ENCODE measurements around the gene DCHS2. TPM values are rescaled to one million over a fixed set of nuclear protein-coding genes. Genes with fewer than 3 reads are reported as not detected.

The DCHS2 gene
- total RNA-seq, 4 donors from 2014 or later = 0.53 to 1.5 (median 0.57) TPM; not detected in 1

DNA sequence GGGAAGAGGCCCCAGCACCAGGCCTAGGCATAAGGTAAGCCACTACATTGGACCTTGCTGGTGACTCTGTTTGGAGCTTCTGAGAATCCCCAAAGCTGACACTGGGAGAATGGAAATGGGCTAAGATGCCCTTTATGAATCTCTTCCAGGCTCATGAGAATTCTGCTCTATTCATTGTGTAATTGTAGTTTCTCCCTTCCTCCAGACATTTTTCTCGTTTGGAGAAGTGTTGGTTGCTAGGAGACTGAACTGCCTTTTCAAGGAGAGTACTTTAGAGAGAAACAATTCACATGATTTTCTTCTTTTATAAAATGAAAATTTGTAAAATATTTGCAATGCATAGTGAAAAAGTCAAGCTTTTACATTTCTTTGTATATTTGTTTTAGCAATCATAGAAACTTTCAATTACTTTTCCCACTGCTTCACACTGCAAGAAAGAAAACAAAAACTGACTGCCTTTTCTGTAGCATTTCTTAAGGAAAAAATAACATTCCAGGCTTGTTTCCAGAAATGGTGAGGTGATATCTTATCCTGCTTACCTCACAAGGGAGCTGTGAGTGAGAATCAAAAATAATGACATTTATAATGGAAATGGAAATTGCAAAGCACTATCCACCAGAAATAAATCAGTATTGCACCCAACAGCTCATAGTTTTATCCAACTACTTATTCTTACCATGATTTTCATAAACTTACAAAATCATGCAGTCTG is 24.9 kb upstream of the DCHS2 start:
- intact Hi-C loops (cut with DNase I) = no loop called here
- H3K4me1 ChIP-seq = no peaks in the 10 kb centered on the region
- H3K27me3 ChIP-seq = peaks cover 0 to 6% (median 0%) of the 10 kb centered on the region in 4 donors
- DNase-seq = no peak
- TF ChIP-seq, protein P1, sequence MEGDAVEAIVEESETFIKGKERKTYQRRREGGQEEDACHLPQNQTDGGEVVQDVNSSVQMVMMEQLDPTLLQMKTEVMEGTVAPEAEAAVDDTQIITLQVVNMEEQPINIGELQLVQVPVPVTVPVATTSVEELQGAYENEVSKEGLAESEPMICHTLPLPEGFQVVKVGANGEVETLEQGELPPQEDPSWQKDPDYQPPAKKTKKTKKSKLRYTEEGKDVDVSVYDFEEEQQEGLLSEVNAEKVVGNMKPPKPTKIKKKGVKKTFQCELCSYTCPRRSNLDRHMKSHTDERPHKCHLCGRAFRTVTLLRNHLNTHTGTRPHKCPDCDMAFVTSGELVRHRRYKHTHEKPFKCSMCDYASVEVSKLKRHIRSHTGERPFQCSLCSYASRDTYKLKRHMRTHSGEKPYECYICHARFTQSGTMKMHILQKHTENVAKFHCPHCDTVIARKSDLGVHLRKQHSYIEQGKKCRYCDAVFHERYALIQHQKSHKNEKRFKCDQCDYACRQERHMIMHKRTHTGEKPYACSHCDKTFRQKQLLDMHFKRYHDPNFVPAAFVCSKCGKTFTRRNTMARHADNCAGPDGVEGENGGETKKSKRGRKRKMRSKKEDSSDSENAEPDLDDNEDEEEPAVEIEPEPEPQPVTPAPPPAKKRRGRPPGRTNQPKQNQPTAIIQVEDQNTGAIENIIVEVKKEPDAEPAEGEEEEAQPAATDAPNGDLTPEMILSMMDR (IDR thresholded peaks at IDR 0.05) = no peak
- no peak for TF ChIP-seq POLR2A (IDR thresholded peaks at IDR 0.05)
- no peaks in the 10 kb centered on the region for H3K36me3 ChIP-seq
- H3K4me3 ChIP-seq = no peak overlapping the region
- H3K27ac ChIP-seq = no peak overlapping the region
- H3K9me3 ChIP-seq = no peaks in the 10 kb centered on the region
- 10 to 16% methylated on average over 1 of the region's 1 CpG for WGBS, 2 donors

DNA sequence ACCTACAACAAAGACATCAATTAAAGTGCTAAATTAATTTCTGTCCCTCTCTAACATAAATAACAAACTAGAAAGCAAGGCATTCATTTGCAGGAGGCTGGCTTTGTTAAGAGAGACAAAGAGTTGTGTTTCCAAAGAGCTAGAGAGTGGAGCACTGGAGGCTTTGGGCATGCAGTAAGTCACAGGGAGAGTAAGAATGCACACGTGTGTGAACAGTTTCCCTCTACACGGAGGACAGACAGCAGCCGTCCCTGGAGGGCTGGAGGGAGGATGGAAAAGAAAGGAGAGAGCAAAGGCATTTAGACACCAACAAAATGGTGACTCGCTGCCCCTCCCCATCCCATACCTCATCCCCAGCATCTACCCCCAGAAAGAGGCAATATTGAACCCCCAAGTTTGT is 20.4 kb upstream of the DCHS2 start:
- TF ChIP-seq, protein P1 (IDR thresholded peaks at IDR 0.05) = no peak
- TF ChIP-seq POLR2A (IDR thresholded peaks at IDR 0.05) = no peak
- no peaks in the 10 kb centered on the region for H3K36me3 ChIP-seq
- DNase-seq = no peak
- H3K9me3 ChIP-seq = no peaks in the 10 kb centered on the region
- 54 to 93% methylated on average over 4 of the region's 4 CpGs for WGBS, 2 donors
- H3K27ac ChIP-seq = no peak overlapping the region
- H3K27me3 ChIP-seq = peaks cover 0 to 6% (median 0%) of the 10 kb centered on the region in 4 donors
- peaks cover 0 to 7% (median 0%) of the 10 kb centered on the region in 3 donors for H3K4me1 ChIP-seq
- no peak overlapping the region for H3K4me3 ChIP-seq
- intact Hi-C loops (cut with DNase I) = no loop called here

DNA sequence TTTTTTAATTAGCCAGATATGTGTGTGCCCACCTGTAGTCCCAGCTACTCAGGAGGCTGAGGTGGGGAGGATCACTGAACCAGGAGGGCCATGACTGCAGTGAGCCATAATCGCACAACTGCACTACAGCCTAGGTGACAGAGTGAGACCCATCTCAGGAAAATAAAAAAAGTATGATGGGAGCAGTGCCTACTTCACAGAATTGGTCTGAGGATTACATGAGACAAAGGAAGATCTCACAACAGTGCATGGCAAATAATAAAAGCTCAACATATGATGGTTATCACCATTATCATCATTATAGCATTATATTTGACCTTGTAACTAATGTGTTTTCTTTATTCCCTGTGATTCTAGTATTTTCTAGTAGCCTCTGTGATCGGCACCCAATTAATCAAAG is 19.9 kb upstream of the DCHS2 start:
- intact Hi-C loops (cut with DNase I) = no loop called here
- Histone ChIP-seq H3K9me3 (no peaks in the 10 kb centered on the region), H3K4me1 (peaks cover 0 to 11% (median 0%) of the 10 kb centered on the region in 3 donors), H3K4me3 (no peak overlapping the region), H3K36me3 (no peaks in the 10 kb centered on the region), H3K27me3 (peaks cover 0 to 6% (median 0%) of the 10 kb centered on the region in 4 donors), H3K27ac (no peak overlapping the region)
- DNase-seq = no peak
- TF ChIP-seq, protein P1 (IDR thresholded peaks at IDR 0.05) = no peak
- no peak for TF ChIP-seq POLR2A (IDR thresholded peaks at IDR 0.05)
- 69 to 86% methylated on average over 2 of the region's 2 CpGs for WGBS, 2 donors

DNA sequence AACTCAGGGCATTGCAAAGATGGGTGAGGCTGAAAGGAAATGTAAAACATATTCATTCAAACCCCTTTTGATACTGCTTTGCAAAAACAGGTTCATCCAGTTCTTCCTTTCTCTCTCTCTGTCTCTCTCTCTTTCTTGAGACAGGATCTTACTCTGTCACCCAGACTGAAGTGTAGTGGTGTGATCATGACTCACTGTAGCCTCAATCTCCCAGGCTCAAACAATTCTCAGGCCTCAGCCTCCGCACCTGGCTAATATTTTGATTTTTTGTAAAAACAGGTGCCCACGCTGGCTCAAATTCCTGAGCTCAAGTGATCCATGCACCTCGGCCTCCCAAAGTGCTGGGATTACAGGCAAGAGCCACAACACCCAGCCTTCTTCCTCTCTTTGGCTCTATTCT is 15.6 kb upstream of the DCHS2 start:
- Histone ChIP-seq H3K36me3 (no peaks in the 10 kb centered on the region), H3K9me3 (no peaks in the 10 kb centered on the region), H3K4me1 (peaks cover 0 to 18% (median 0%) of the 10 kb centered on the region in 3 donors), H3K27ac (peak overlapping the region; percentile 60 to 83 (median 69)), H3K4me3 (no peak overlapping the region), H3K27me3 (peaks cover 0 to 1% (median 0%) of the 10 kb centered on the region in 4 donors)
- intact Hi-C loops (cut with DNase I) = no loop called here
- no peak for TF ChIP-seq POLR2A (IDR thresholded peaks at IDR 0.05)
- TF ChIP-seq, protein P1 (IDR thresholded peaks at IDR 0.05) = no peak
- DNase-seq = no peak
- WGBS, 2 donors = 30 to 56% methylated on average over 3 of the region's 3 CpGs

DNA sequence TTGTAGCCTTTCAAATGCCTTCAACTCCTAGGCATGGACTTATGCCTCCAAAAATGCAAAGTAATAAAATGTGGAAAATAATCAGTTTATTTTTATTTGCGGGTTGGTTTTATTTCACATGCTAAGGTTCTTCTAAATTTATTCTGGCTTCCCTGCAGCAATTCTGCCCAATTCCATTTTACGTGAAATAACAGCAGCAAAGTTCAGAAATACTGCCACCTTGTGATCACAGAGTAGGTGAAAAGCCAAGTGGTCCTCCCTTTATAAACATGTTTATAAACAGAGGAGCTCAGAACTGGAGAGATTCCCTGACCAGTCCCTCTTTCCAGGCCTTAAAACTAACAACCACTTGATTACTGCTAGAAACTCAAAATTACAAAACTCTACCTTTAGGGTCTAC is 14.7 kb upstream of the DCHS2 start:
- Histone ChIP-seq H3K27ac (peak overlapping the region in 3 of 4 donors; percentile 65 to 83 (median 73)), H3K9me3 (no peaks in the 10 kb centered on the region), H3K4me3 (no peak overlapping the region), H3K36me3 (no peaks in the 10 kb centered on the region), H3K27me3 (no peaks in the 10 kb centered on the region), H3K4me1 (peaks cover 0 to 18% (median 0%) of the 10 kb centered on the region in 3 donors)
- intact Hi-C loops (cut with DNase I) = no loop called here
- DNase-seq = no peak
- TF ChIP-seq, protein P1 (IDR thresholded peaks at IDR 0.05) = peak in 4 of 6 experiments; percentile 16 to 50 (median 29)
- TF ChIP-seq POLR2A (IDR thresholded peaks at IDR 0.05) = no peak
- 14 to 17% methylated on average over 2 of the region's 2 CpGs for WGBS, 2 donors

All from esophagus squamous epithelium (tissue), 5 donors.